ENCODE results near the gene HTT-AS.

HTT-AS gene

DNA sequence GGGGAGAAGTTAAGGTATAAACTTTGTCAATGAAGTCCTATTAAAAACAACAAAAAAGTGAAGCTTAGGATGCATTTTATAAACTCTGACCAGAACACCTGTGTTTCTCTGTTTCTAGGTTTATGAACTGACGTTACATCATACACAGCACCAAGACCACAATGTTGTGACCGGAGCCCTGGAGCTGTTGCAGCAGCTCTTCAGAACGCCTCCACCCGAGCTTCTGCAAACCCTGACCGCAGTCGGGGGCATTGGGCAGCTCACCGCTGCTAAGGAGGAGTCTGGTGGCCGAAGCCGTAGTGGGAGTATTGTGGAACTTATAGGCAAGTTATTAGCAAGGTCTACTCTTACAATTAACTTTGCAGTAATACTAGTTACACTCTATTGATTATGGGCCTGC is 46.8 kb upstream of the HTT-AS start:
- Histone ChIP-seq H3K4me2 (no peak overlapping the region), H4K20me1 (ENCODE audit: insufficient read depth) (no peaks in the 10 kb centered on the region), H3K4me1 (ENCODE audit: low read depth, poor library complexity, severe bottlenecking) (no peaks in the 10 kb centered on the region), H2AFZ (ENCODE audit: low read depth) (no peak overlapping the region), H3K79me2 (ENCODE audit: insufficient read depth, low read depth) (no peaks in the 10 kb centered on the region), H3K4me3 (IDR thresholded peaks at IDR 0.05; ENCODE audit: insufficient read depth, low read depth, low read length) (no peak overlapping the region), H3K27me3 (ENCODE audit: insufficient read depth, low read depth) (no peaks in the 10 kb centered on the region), H3K27ac (no peak overlapping the region), H3K9ac (no peak overlapping the region), H3K36me3 (ENCODE audit: insufficient read depth) (no peaks in the 10 kb centered on the region)
- TF ChIP-seq, protein P1, sequence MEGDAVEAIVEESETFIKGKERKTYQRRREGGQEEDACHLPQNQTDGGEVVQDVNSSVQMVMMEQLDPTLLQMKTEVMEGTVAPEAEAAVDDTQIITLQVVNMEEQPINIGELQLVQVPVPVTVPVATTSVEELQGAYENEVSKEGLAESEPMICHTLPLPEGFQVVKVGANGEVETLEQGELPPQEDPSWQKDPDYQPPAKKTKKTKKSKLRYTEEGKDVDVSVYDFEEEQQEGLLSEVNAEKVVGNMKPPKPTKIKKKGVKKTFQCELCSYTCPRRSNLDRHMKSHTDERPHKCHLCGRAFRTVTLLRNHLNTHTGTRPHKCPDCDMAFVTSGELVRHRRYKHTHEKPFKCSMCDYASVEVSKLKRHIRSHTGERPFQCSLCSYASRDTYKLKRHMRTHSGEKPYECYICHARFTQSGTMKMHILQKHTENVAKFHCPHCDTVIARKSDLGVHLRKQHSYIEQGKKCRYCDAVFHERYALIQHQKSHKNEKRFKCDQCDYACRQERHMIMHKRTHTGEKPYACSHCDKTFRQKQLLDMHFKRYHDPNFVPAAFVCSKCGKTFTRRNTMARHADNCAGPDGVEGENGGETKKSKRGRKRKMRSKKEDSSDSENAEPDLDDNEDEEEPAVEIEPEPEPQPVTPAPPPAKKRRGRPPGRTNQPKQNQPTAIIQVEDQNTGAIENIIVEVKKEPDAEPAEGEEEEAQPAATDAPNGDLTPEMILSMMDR (conservative IDR thresholded peaks at IDR 0.05; ENCODE audit: low read depth, low read length) = no peak

- Histone ChIP-seq H3K79me2 (ENCODE audit: insufficient read depth, low read depth) (no peaks in the 10 kb centered on the region), H3K36me3 (ENCODE audit: insufficient read depth) (no peaks in the 10 kb centered on the region), H3K4me2 (no peak overlapping the region), H2AFZ (ENCODE audit: low read depth) (no peak overlapping the region), H4K20me1 (ENCODE audit: insufficient read depth) (no peaks in the 10 kb centered on the region), H3K27me3 (ENCODE audit: insufficient read depth, low read depth) (no peaks in the 10 kb centered on the region), H3K4me1 (ENCODE audit: low read depth, poor library complexity, severe bottlenecking) (no peaks in the 10 kb centered on the region), H3K9ac (no peak overlapping the region), H3K4me3 (IDR thresholded peaks at IDR 0.05; ENCODE audit: insufficient read depth, low read depth, low read length) (no peak overlapping the region), H3K27ac (no peak overlapping the region)
- TF ChIP-seq, protein P1 (conservative IDR thresholded peaks at IDR 0.05; ENCODE audit: low read depth, low read length) = no peak
Measured at GRCh38 chr4:3119464-3119863, 45.1 kb upstream of the HTT-AS start.

DNA sequence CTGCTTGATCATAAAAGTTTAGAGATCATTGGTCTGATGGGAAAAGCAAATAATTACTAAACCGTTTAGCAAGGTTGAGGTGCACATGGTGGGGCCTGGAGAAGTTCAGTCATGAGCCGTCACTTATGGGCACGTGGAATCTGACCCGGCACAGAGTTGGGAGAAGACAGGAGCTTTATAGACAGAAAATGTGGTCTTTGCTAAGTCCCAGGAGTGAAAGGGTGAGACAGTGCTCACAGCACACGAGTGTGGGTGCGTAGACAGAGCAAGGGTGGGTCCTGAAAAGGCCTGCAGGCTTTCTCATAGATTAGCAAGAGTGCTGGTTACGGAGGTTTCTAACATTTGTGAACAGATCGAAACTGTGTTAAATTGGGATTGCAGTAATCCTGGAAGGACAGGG is 44.0 kb upstream of the HTT-AS start:
- no peaks in the 10 kb centered on the region for H4K20me1 ChIP-seq (ENCODE audit: insufficient read depth)
- TF ChIP-seq, protein P1 (conservative IDR thresholded peaks at IDR 0.05; ENCODE audit: low read depth, low read length) = no peak
- no peaks in the 10 kb centered on the region for H3K27me3 ChIP-seq (ENCODE audit: insufficient read depth, low read depth)
- no peak overlapping the region for H3K4me3 ChIP-seq (IDR thresholded peaks at IDR 0.05; ENCODE audit: insufficient read depth, low read depth, low read length)
- H3K27ac ChIP-seq = no peak overlapping the region
- no peak overlapping the region for H3K4me2 ChIP-seq
- H3K79me2 ChIP-seq (ENCODE audit: insufficient read depth, low read depth) = no peaks in the 10 kb centered on the region
- no peak overlapping the region for H2AFZ ChIP-seq (ENCODE audit: low read depth)
- no peaks in the 10 kb centered on the region for H3K4me1 ChIP-seq (ENCODE audit: low read depth, poor library complexity, severe bottlenecking)
- H3K9ac ChIP-seq = no peak overlapping the region
- H3K36me3 ChIP-seq (ENCODE audit: insufficient read depth) = no peaks in the 10 kb centered on the region

DNA sequence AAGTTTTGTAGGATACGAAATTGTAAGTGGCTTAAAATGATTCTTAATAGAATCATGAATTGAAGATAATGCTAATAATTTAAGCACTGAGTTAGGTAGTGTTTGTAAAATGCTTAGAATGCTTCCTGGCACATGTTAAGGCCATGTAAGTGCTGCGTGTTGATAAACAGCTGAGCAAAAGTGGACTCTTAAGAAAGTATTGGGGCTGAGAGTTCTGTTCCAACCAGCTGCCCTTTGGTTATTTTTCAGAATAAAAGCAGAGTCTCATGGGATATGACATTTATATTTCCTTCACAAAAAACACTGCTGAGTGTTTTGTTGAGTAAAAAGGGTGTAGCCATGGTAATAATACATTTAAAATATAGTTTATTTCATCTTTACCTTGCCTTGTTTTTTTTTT is 42.6 kb upstream of the HTT-AS start:
- Histone ChIP-seq H3K4me3 (IDR thresholded peaks at IDR 0.05; ENCODE audit: insufficient read depth, low read depth, low read length) (no peak overlapping the region), H4K20me1 (ENCODE audit: insufficient read depth) (no peaks in the 10 kb centered on the region), H3K4me2 (no peak overlapping the region), H3K4me1 (ENCODE audit: low read depth, poor library complexity, severe bottlenecking) (no peaks in the 10 kb centered on the region), H3K36me3 (ENCODE audit: insufficient read depth) (no peaks in the 10 kb centered on the region), H3K79me2 (ENCODE audit: insufficient read depth, low read depth) (no peaks in the 10 kb centered on the region), H2AFZ (ENCODE audit: low read depth) (no peak overlapping the region), H3K27ac (no peak overlapping the region), H3K27me3 (ENCODE audit: insufficient read depth, low read depth) (no peaks in the 10 kb centered on the region), H3K9ac (no peak overlapping the region)
- TF ChIP-seq, protein P1 (conservative IDR thresholded peaks at IDR 0.05; ENCODE audit: low read depth, low read length) = no peak

All from KMS-11 (cell line).